Measurements from ENCODE around the gene PRDM5.

PRDM5 gene

DNA sequence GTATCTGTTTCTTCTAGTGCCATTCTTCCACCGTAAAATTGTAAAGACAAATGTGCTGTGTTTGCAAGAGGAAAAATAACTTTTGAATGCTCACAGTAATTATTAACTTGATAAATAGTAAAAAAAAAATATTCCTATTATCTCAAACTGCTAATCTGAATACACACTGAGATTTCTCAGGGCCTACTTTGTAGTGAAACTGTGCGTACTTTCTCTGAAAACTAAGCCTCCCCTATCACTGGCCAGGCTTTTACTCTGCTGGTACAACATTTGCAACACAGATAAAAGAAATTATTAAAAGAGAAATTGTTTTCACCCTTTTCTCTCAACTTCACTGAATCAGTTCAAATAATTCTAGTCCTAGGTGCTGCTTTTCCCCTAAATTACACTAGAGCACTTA lies 137.3 kb downstream of the PRDM5 start:
- H3K27ac ChIP-seq, result no peak overlapping the region
- TF ChIP-seq, protein P1, sequence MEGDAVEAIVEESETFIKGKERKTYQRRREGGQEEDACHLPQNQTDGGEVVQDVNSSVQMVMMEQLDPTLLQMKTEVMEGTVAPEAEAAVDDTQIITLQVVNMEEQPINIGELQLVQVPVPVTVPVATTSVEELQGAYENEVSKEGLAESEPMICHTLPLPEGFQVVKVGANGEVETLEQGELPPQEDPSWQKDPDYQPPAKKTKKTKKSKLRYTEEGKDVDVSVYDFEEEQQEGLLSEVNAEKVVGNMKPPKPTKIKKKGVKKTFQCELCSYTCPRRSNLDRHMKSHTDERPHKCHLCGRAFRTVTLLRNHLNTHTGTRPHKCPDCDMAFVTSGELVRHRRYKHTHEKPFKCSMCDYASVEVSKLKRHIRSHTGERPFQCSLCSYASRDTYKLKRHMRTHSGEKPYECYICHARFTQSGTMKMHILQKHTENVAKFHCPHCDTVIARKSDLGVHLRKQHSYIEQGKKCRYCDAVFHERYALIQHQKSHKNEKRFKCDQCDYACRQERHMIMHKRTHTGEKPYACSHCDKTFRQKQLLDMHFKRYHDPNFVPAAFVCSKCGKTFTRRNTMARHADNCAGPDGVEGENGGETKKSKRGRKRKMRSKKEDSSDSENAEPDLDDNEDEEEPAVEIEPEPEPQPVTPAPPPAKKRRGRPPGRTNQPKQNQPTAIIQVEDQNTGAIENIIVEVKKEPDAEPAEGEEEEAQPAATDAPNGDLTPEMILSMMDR (IDR thresholded peaks at IDR 0.05), result no peak
- no peak for TF ChIP-seq ZFX (IDR thresholded peaks at IDR 0.05; ENCODE audit: borderline replicate concordance)

DNA sequence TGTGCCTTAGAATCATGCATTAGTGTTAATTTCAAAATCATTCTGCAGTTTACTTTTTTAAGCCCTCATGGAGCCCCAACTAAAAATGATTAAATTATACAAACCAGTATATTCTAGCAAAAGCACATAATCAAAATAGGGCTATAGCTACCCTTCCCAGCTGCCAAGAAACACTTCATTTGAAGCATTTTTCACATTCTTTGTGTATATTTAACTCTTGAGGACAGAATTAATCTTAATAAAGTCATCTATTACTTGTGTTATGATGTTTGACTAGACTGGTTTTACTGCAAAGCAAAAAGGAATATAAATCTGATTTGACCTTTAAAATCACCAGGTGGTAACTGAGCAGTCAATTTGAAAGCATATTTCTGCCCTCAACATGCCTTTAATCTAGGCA lies 145.1 kb downstream of the PRDM5 start:
- no peak overlapping the region for H3K27ac ChIP-seq
- no peak for TF ChIP-seq ZFX (IDR thresholded peaks at IDR 0.05; ENCODE audit: borderline replicate concordance)
- TF ChIP-seq, protein P1 (IDR thresholded peaks at IDR 0.05), result no peak

DNA sequence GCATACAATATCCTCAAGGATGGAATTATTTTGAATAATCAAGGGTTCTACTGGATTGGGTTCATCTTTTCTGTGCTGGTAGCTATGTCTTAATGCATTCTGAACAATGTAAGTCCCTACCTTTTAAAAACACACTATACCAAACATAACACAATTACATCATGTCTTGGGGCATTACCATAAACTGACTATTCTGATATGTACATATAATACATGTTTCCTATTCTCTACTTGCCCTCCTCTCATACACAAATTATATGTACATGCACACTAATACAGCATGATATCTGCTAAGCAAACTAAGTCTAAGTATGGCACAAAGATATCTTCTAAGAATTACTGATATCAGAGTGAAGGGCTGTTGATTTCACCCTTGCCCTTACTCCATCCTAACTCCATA lies 147.1 kb downstream of the PRDM5 start:
- H3K27ac ChIP-seq, result no peak overlapping the region
- TF ChIP-seq, protein P1 (IDR thresholded peaks at IDR 0.05), result no peak

DNA sequence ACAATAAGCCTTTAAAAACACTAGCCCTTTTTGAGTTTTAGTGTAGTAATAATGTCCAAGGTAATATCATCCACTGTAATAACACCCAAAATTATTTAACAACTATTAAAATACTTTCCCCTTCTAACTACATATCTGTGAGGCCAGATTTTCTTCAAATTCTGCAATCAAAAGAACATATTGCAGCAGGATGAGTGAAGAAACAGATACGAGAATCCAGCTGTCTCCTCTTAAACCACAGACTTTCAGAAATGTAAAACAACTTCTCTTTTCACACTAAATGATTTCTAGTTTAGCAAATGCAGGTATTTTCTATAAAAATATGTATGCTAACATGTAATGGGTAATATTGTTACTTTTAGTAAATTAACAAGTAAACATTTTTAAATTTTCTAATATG lies 148.9 kb downstream of the PRDM5 start:
- no peak overlapping the region for H3K27ac ChIP-seq
- no peak for TF ChIP-seq ZFX (IDR thresholded peaks at IDR 0.05; ENCODE audit: borderline replicate concordance)
- TF ChIP-seq, protein P1 (IDR thresholded peaks at IDR 0.05), result no peak

DNA sequence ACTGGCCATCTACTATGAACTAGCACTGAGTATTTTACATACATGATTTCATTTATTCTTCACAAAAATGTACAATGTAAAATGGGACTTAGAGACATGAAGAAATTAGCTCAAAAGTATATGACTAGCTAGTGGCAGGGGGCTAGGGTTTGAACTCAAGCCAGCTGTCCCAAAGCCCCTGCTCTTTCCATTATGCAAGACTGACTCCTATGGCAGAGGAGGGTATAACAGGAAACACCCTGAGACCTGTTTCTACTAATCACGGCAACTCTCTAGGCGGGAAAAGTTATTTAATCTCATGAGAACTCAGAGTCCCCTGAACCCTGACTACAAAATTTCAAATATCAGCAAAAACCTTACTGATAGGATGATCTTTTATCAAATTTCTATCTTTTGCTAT lies 150.6 kb downstream of the PRDM5 start:
- no peak for TF ChIP-seq ZFX (IDR thresholded peaks at IDR 0.05; ENCODE audit: borderline replicate concordance)
- TF ChIP-seq, protein P1 (IDR thresholded peaks at IDR 0.05), result peak; percentile 25; the same call in 1 of the 2 replicates

DNA sequence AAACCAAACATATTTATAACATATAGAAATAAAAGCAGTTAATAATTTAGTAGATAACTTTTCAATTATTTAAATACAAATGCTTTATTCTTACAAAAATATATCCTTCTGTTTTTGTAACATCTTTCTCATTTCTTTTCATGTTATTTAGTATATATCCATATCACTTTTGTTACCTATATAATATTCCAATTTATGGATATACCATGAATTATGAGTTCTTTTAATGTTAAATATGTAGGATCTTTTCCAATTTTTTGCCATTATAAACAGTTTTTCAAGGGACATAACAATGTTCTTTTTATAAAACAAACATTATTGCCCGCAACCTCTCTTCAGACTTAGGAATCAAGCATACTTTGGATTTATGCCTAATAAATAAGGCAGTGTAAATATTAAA lies 151.6 kb downstream of the PRDM5 start:
- H3K27ac ChIP-seq, result no peak overlapping the region
- TF ChIP-seq ZFX (IDR thresholded peaks at IDR 0.05; ENCODE audit: borderline replicate concordance), result no peak
- TF ChIP-seq, protein P1 (IDR thresholded peaks at IDR 0.05), result no peak

More for the DNA sequence above, 150.6 kb downstream of the PRDM5 start:
- no peak overlapping the region for H3K27ac ChIP-seq

DNA sequence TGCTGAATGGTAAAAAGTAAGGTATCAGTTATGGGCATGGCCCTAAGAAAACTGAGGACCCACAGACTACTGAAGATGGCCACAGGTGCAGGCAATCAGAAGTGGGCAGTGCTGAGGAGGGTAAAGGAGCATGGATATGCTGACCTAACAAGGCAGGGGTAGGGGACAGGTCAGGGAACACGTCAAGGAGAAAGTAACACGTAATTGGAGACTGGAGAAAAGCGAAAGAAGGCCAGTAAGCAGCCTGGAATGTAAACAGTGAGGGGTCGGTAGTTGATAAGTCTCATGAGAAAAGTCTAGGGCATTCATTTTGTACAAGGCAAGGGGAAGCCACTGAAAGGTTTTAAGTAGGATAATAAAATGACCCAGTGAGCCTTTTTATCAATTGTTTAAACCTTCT lies 153.3 kb downstream of the PRDM5 start:
- TF ChIP-seq ZFX (IDR thresholded peaks at IDR 0.05; ENCODE audit: borderline replicate concordance), result no peak
- TF ChIP-seq, protein P1 (IDR thresholded peaks at IDR 0.05), result no peak
- H3K27ac ChIP-seq, result no peak overlapping the region

All from 22Rv1 (cell line).